ENCODE data around the gene PPIB. TPM values are rescaled to one million over a fixed set of nuclear protein-coding genes. Genes with fewer than 3 reads are reported as not detected.

The PPIB gene
- total RNA-seq, 1 experiment from 2014 or later, result 433 TPM

DNA sequence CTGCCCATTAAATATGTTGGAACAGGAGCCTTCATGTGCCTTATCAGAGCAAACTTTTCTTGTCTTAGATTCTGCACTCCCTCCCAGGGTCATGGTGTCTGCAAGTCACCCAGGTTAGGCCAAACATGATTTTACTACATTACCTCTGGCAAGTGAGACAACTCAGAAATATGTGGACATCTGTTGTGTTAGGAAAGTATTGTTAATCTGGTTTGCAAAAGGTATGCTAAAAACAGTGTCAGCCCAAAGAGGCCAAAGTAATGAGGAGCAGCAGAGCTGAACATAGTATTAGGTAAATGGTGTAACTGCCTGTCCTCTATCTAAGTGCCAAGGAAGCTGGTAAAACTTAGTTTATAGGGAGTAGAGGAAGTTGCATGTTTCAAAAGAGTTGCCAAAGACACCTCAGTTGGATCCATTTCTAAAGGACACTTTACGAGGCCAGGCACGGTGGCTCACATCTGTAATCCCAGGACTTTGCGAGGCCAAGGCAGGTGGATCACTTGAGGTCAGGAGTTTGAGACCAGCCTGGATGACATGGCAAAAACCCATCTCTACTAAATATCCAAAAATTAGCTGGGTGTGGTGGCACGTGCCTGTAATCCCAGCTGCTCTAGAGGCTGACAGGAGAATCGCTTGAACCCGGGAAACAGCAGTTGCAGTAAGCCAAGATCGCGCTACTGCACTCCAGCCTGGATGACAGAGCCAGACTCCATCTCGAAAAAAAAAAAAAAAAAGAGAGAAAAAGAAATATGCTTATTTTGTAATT, 22.5 kb upstream of the PPIB start:
- no peak overlapping the region for H3K4me3 Mint-ChIP-seq
- no peaks in the 10 kb centered on the region for H3K9me3 Mint-ChIP-seq
- H2BK20ac ChIP-seq (ENCODE audit: low read depth, low read length, poor library complexity, severe bottlenecking), result no peak overlapping the region
- H2AFZ ChIP-seq (ENCODE audit: low read length), result no peak overlapping the region
- no peak overlapping the region for H3K4me2 ChIP-seq (ENCODE audit: insufficient read depth, insufficient read length, low read length)
- H3T11ph ChIP-seq (ENCODE audit: low read length), result no peak overlapping the region
- no peak overlapping the region for H2BK120ac ChIP-seq (ENCODE audit: low read depth, low read length, poor library complexity, severe bottlenecking)
- H3K14ac ChIP-seq (ENCODE audit: insufficient read depth, low read length), result no peak overlapping the region
- H3K4ac ChIP-seq (ENCODE audit: low read depth, low read length), result no peak overlapping the region
- no peak overlapping the region for H3K27ac ChIP-seq (ENCODE audit: insufficient read length, low read depth, low read length)
- no peak overlapping the region for H3K27ac Mint-ChIP-seq
- no peaks in the 10 kb centered on the region for H3K9me3 ChIP-seq (ENCODE audit: control insufficient read depth, low read depth, low read length)
- H4K5ac ChIP-seq (ENCODE audit: insufficient read length, low read depth, low read length), result no peak overlapping the region
- TF ChIP-seq, protein P1, sequence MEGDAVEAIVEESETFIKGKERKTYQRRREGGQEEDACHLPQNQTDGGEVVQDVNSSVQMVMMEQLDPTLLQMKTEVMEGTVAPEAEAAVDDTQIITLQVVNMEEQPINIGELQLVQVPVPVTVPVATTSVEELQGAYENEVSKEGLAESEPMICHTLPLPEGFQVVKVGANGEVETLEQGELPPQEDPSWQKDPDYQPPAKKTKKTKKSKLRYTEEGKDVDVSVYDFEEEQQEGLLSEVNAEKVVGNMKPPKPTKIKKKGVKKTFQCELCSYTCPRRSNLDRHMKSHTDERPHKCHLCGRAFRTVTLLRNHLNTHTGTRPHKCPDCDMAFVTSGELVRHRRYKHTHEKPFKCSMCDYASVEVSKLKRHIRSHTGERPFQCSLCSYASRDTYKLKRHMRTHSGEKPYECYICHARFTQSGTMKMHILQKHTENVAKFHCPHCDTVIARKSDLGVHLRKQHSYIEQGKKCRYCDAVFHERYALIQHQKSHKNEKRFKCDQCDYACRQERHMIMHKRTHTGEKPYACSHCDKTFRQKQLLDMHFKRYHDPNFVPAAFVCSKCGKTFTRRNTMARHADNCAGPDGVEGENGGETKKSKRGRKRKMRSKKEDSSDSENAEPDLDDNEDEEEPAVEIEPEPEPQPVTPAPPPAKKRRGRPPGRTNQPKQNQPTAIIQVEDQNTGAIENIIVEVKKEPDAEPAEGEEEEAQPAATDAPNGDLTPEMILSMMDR (conservative IDR thresholded peaks at IDR 0.05), result no peak
- H3K4me1 Mint-ChIP-seq, result no peaks in the 10 kb centered on the region
- H3K23ac ChIP-seq (ENCODE audit: insufficient read length, low read depth, low read length), result no peak overlapping the region
- H2BK5ac ChIP-seq (ENCODE audit: insufficient read length, low read length), result no peak overlapping the region
- no peak overlapping the region for H3K9ac ChIP-seq (ENCODE audit: extremely low read depth, insufficient read length, low read length)
- no peak for DNase-seq
- H3K56ac ChIP-seq (ENCODE audit: insufficient read length, low read depth, low read length), result no peak overlapping the region
- H3K79me2 ChIP-seq (ENCODE audit: insufficient read depth, low read length), result no peaks in the 10 kb centered on the region
- no CpG with 5 or more reads among the region's 9 CpGs for WGBS (ENCODE audit: extremely low coverage, insufficient read length, low lambda C conversion rate)
- H4K8ac ChIP-seq (replicated peaks; ENCODE audit: insufficient read length, low read depth, low read length), result no peak overlapping the region
- H3K23me2 ChIP-seq (ENCODE audit: insufficient read length, low read depth, low read length, poor library complexity, severe bottlenecking), result no peaks in the 10 kb centered on the region
- H3K36me3 Mint-ChIP-seq (ENCODE audit: insufficient read depth in 1 of 3, low read depth in 3 of 3), result peaks cover 0 to 12% (median 9%) of the 10 kb centered on the region in 3 experiments; a peak in 4 of 7 replicates
- no peaks in the 10 kb centered on the region for H3K4me1 ChIP-seq (ENCODE audit: insufficient read depth, low read length)
- H3K27me3 ChIP-seq (ENCODE audit: insufficient read depth, low read length), result no peaks in the 10 kb centered on the region
- no peak overlapping the region for H2BK12ac ChIP-seq (ENCODE audit: insufficient read length, low read depth, low read length)
- no peak overlapping the region for H2BK15ac ChIP-seq (ENCODE audit: low read depth, low read length)
- H2AK5ac ChIP-seq (ENCODE audit: insufficient read length, low read length), result no peak overlapping the region
- no peaks in the 10 kb centered on the region for H3K27me3 Mint-ChIP-seq (ENCODE audit: low read depth)
- no peaks in the 10 kb centered on the region for H4K20me1 ChIP-seq (ENCODE audit: control insufficient read depth, insufficient read depth, insufficient read length)
- no peak overlapping the region for H3K18ac ChIP-seq (ENCODE audit: insufficient read length, low read depth, low read length)
- no peak overlapping the region for H4K91ac ChIP-seq (ENCODE audit: insufficient read length, low read depth, low read length)
- H3K79me1 ChIP-seq (ENCODE audit: insufficient read depth, low read depth, low read length, poor library complexity, severe bottlenecking), result no peaks in the 10 kb centered on the region
